GM12873 (cell line): ENCODE data around the gene DPY19L1.

Experiments used
- CTCF ChIP-seq: IDR thresholded peaks from 2 replicates; pipeline ENCODE4 v1.5.1; 2012; ENCODE audit warnings: low read depth, mild to moderate bottlenecking, moderate library complexity, low read length, control low read depth; ENCODE audit not compliant: insufficient read depth; ENCODE audit errors: missing control alignments

DPY19L1 gene

GRCh38 chr7:35036361-35037171 lies 719 bp downstream of the DPY19L1 start:
- TF ChIP-seq CTCF = no peak

- TF ChIP-seq CTCF = peak; percentile 6
Measured at GRCh38 chr7:35035511-35035961, 1.7 kb downstream of the DPY19L1 start.

- TF ChIP-seq CTCF = no peak
Measured at GRCh38 chr7:35032166-35032565, 5.1 kb downstream of the DPY19L1 start.

GRCh38 chr7:35030848-35031247 lies 6.4 kb downstream of the DPY19L1 start:
- no peak for TF ChIP-seq CTCF

GRCh38 chr7:35029311-35029710 lies 8.0 kb downstream of the DPY19L1 start:
- TF ChIP-seq CTCF = no peak

GRCh38 chr7:35026150-35026549 lies 11.1 kb downstream of the DPY19L1 start:
- TF ChIP-seq CTCF = no peak

- TF ChIP-seq CTCF = no peak
Measured at GRCh38 chr7:35025369-35025870, 11.9 kb downstream of the DPY19L1 start.
